HPDE6-E6E7 (cell line): ENCODE results near the gene VSIG8.

ENCODE experiments used
- DNase-seq: peaks from one replicate; pipeline ENCODE4 v3.0.0; 2011; ENCODE audit warnings: missing footprints; ENCODE audit errors: extremely low spot score

Gene VSIG8

GRCh38 chr1:159883134-159883533 is 20.7 kb upstream of the VSIG8 start:
- no peak for DNase-seq

- no peak for DNase-seq
Observed at GRCh38 chr1:159882527-159882862, 20.0 kb upstream of the VSIG8 start.

DNA sequence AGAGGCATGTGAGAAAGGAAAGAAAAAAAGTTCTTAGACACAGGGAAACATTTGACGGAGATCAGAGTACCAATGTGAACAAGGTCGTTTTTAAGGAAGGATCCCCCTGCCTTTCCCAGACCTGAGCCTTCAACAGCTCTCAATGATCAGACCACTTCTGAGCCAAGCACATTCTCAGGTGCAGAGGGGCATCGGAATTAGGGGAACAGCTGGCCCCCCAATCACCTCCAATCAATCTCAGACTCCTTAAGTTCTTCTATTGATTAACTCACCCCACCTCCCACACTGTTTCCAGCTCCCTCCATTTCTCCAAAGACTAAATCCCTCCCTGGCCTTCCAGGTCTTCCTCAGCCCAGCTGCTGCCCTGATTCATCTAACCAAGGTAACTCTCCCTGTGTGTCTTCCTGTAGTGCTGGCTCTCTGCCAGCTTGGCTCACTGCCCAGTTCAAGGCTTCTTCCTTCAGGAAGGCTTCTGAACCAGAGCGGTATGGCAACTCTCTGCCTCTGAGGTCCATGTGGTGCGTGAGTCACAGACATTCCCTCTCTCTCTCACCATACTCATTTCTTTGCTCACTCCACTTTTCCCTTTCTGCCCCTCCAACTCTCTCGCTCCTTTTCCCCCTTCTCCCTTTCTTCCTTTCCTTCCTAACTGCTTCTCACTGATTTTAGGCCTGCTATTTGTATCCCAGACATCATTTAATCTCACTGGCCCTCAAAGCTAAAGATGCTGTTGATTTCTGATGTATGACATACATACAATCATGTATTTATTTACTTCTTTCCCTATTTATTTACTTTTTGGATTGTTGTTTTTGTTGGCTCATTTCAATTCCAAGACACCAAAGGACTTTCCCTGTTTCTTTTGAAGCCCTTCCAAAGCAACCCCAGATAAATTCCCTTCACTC is 19.4 kb upstream of the VSIG8 start:
- DNase-seq = peak; percentile 95

DNA sequence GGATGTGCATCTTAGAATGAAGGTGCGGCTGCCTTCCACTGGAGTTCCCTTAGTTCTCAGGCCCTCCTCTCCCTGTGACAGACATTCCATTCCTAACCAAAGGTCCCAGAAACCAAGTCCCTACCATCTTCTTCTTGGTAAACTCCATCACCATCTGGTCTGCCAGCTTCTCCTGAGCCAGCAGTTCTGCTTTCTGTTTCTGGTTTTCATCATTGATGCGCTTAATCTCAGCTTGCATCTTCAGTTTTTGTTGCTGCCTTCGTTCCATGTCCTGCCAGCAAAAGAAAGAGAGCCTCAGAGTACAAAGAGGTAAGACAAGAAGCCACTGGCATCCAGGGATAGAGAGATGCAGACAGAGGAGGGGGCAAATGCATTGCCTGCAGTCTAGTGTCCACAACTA is 18.0 kb upstream of the VSIG8 start:
- no peak for DNase-seq

- peak; percentile 75 for DNase-seq
Observed at GRCh38 chr1:159879977-159880376, 17.5 kb upstream of the VSIG8 start.

- no peak for DNase-seq
Observed at GRCh38 chr1:159879136-159879535, 16.7 kb upstream of the VSIG8 start.

DNA sequence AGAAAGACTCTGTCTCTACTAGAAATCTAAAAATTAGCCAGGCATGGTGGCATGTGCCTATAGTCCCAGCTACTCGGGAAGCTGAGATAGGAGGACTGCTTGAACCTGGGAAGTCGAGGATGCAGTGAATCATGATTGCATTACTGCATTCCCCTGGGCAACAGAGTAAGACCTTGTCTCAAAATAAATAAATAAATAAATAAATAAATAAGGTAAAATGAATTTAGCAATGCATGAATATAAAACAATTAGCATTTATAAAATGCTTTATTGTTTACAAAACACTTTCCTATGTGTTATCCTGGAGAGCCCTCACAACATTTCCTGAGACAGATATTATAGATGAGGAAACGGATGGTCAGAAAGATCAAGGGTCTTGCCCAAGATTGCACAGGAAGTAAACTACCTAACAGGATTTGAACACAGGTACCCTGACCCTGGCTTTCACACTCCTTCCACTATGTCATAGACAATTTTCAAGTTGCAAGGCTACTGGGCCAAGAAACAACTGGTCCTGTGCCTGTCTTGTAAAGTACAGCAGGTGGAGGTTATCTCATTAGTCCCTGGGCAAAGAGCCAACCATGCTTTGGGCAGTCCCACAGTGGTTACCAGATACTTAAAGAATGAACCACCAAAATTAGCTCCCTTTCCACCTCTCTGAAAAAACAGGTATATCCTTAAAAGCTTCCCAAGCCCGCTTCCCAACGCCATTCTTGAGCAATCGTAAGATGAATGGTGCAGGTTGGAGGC is 15.4 kb upstream of the VSIG8 start:
- no peak for DNase-seq

- no peak for DNase-seq
Observed at GRCh38 chr1:159873530-159874143, 11.2 kb upstream of the VSIG8 start.

GRCh38 chr1:159872891-159873290 is 10.4 kb upstream of the VSIG8 start:
- DNase-seq = no peak

DNA sequence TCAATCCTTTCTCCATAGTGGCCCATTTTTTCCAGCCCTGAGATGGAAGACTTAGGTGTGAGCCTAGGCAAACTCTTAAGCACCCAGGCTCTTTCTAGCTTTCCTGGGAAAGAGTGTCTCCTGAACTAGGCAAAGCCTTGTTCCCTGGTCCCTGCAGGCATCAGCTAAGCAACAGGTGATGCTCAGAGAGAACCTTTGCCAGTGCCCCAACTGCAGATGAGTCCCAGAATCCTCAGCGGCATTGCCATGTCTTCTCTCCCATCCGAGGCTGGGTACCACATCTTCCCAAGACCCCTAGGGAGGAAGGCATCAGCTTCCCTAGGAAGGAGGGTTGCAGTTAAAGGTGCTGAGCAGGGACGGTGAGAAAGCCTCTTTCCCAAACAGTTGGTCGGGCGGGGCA is 8.2 kb upstream of the VSIG8 start:
- no peak for DNase-seq

GRCh38 chr1:159869607-159870006 is 7.2 kb upstream of the VSIG8 start:
- no peak for DNase-seq

GRCh38 chr1:159869173-159869572 is 6.7 kb upstream of the VSIG8 start:
- peak; percentile 72 for DNase-seq

GRCh38 chr1:159868766-159869165 is 6.3 kb upstream of the VSIG8 start:
- no peak for DNase-seq

GRCh38 chr1:159867664-159868026 is 5.2 kb upstream of the VSIG8 start:
- peak; percentile 61 for DNase-seq

DNA sequence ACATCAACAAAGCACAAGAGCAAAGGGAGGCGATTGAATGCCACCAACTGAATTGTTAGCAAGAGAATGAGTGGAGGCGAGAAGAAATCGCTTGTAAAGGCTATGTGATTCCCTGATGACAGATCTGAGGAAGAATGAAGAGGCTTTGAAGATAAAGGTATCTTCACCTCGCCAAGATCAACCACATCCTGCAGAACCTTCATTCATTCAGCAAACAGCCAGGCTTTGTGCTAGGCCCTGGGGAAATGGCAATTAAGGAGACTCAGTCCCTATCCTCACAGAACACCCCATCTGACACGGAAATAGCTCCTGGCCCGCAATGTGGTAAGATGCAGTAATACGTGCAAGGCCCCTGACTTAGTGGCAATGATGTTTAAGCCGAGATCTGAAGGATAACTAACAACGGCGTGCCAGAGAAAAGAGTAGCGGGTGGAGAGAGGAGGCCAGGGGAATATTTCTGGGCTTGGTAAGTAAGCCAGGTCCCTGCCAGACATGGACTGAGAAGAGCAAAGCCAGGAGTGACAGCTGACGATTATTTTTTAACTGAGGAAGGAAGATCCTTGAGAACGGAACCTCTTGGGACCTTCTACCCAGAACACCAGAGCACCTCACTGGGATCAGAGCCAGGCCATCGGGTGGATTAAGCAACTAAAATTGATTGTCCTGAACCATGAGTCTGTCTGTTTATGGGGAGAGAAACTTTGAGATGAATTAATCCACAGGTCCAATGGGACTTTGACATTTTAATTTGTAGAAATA is 4.6 kb upstream of the VSIG8 start:
- no peak for DNase-seq

DNA sequence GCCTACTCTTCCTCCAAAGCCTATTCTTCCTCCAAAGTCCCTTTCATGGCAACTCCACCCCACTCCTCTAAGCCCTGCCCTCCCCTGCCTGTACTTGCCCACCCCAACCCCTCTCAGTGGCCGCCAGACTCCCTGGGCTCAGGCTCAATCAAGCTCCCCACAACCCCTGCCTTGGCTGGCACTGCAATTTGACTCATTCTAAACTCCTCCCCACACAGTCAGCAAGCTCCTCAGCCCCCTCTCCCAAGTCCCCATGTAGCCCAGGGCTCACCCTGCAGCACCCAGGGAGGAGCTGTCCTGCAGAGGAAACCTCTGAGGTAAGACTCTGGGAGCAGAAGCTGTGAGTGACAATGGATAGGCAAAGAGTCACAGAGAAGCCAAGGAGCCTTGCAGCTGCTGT is 3.6 kb upstream of the VSIG8 start:
- DNase-seq = no peak

DNA sequence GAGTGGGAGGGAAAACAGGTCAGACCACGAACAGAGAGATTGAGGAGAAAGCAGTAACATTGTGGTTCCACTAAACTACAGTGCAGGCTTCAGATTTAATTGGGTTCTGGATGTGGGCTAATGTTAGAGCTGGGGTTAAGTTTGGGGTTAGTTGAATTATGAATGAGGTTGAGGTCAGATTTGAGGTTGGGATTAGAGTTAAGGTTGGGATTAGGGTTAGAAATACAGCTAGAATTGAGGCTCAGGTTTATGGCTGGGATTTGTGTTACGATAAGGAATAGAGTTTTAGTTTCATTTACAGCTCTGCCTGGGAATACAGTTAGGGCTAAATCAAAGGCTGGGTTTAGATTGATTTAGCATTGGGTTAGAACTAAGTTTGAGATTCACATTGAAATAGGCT is 1.8 kb upstream of the VSIG8 start:
- DNase-seq = no peak

DNA sequence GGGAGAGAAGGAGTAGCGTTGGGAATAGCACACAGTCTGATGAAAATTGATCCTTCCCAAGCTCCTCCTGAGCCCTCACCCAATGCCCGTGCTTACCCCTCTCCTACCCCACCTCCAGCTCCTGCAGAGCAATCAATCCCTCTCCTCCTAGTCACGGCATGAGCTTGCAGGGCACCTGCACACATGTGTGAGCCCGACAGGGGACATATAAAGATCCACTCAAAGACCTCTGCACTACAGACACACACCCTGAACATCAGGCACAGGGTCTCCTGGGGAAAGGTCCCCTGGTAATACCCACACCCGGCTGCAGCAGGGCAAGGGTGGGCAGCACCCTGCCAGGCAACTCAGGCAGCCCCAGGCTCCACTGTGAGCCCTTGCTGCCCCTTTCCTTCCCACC is 426 bp downstream of the VSIG8 start:
- no peak for DNase-seq

- no peak for DNase-seq
Observed at GRCh38 chr1:159861218-159861617, 1.2 kb downstream of the VSIG8 start.

DNA sequence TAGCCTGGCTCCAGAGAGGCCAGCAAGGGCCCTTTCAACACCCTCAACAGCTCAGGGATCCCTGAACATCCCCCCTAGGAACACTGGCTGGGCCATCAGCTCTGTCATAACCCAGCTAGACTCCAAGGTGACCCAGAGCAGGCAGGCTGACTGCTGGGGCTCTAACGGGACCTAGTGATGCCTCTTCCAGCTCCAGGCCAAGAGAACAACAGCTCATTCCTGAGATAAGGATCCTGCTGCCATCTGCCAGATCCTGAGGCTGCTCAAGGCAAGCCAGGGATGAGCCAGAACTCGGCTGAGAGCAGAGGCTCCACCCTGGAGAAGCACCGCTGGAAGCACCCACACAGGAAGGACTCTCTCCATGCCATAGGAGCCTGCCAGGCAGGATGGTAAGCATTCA is 2.0 kb downstream of the VSIG8 start:
- DNase-seq = no peak

DNA sequence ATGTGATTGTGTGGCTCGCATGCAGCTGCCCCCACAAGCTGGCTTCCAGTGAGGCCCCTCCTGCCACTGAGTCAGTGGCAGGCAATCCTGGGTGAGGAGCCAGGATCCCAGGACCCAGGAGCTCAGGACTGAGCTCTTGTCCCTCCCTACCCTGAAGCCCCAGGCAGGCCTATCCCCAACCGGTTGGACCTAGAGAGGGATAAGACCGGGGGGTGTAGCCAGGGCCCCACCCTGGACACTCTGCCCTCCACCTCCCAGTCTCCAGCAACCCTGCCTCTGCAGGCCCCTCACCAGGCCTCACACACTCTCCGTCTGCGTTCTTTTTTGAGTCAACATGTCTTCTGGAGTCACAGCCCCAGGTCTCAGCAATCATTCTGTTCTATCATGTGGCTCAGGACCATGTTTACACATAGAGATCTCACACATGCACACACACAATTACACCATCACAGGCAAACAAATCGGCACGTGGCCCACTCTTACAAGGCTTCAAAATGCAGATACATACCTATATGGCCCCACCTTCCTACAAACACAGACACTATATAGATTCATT is 2.6 kb downstream of the VSIG8 start:
- no peak for DNase-seq

DNA sequence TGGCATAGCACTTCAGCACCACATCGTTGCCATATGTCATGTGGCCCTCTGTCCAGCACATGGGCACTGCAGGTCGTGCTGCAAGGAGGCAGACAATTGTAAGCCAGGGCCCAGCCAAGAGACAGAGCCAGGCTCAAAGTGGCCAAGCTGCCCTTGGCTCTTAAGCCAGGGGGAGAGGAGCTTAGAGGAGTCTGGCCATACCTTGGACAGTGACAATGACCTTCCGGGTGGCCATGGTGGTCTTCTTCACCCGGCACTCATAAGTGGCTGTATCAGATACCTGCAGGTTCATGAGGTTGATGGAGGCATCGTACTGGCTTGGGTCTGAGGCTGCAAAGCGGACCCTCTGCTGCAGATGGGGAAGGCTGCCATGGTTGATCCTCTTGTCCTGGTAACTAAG is 4.6 kb downstream of the VSIG8 start:
- DNase-seq = no peak
